Type B pancreatic cell (in vitro differentiated cells): ENCODE measurements around the gene BACE2. TPM values are rescaled to one million over a fixed set of nuclear protein-coding genes. Genes with fewer than 3 reads are reported as not detected.
A peak's percentile ranks its signal among the peaks of the same experiment; 100 is the strongest.
"Not testable (repeated sequence)": the region's sequence is repeated elsewhere in the genome, so short reads cannot be mapped to it uniquely, and the experiment has no call there.

Experiments used
- DNase-seq: peaks from one replicate; pipeline ENCODE4 v3.0.0; 2021; ENCODE audit warnings: mixed read lengths; ENCODE audit not compliant: unreplicated experiment; ENCODE audit errors: extremely low spot score
- H3K27ac Mint-ChIP-seq: 2 replicates; pipeline ENCODE4 v1.8.0; 2021; ENCODE audit warnings: mild to moderate bottlenecking, mixed read lengths
- H3K27me3 Mint-ChIP-seq: 2 replicates; pipeline ENCODE4 v1.8.0; 2021; ENCODE audit warnings: mixed read lengths
- H3K36me3 Mint-ChIP-seq: 2 replicates; pipeline ENCODE4 v1.8.0; 2021; ENCODE audit warnings: mixed read lengths
- H3K4me1 Mint-ChIP-seq: one replicate; pipeline ENCODE4 v1.8.0; 2021; ENCODE audit warnings: mixed read lengths; ENCODE audit not compliant: unreplicated experiment
- H3K4me3 Mint-ChIP-seq: 2 replicates; pipeline ENCODE4 v1.8.0; 2021; ENCODE audit warnings: mild to moderate bottlenecking, mixed read lengths
- H3K9me3 Mint-ChIP-seq: 2 replicates; pipeline ENCODE4 v1.8.0; 2021; ENCODE audit warnings: mixed read lengths
- total RNA-seq: library from RNA; stranded (reverse); gene quantifications from 2 replicates; pipeline ENCODE4 v1.2.1, GENCODE V29; 2021; ENCODE audit warnings: low replicate concordance
- TF ChIP-seq, protein P1 (sequence below): fragments of 200-600 bp; sonication (generic); conservative IDR thresholded peaks from 2 replicates; pipeline ENCODE4 v1.5.0; 2021; ENCODE audit warnings: antibody characterized with exemption, mild to moderate bottlenecking

BACE2 gene
- total RNA-seq, 1 donor from 2014 or later = 29.8 TPM

DNA sequence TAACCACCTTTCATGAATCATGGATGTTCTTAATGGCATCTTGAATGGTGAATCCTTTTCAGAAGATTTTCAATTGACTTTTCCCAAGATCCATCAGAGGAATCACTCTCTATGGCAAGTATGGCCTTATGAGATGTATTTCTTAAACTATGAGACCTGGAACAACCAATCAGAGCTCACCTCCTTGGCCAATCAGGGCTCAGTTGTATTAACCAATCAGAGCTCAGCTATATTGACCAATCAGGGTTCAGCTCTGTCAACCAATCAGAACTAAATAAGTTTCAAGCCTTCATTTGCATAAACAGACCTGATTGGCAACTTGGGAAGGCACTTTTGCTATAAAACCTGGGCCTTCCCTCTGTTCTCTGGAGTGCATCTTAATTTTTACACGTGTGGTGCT, 135.0 kb downstream of the BACE2 start:
- Mint-ChIP-seq H3K4me3 (no peak overlapping the region), H3K4me1 (no peaks in the 10 kb centered on the region), H3K27ac (no peak overlapping the region), H3K9me3 (peaks cover 5% of the 10 kb centered on the region), H3K27me3 (peaks cover 18% of the 10 kb centered on the region), H3K36me3 (no peaks in the 10 kb centered on the region)
- TF ChIP-seq, protein P1, sequence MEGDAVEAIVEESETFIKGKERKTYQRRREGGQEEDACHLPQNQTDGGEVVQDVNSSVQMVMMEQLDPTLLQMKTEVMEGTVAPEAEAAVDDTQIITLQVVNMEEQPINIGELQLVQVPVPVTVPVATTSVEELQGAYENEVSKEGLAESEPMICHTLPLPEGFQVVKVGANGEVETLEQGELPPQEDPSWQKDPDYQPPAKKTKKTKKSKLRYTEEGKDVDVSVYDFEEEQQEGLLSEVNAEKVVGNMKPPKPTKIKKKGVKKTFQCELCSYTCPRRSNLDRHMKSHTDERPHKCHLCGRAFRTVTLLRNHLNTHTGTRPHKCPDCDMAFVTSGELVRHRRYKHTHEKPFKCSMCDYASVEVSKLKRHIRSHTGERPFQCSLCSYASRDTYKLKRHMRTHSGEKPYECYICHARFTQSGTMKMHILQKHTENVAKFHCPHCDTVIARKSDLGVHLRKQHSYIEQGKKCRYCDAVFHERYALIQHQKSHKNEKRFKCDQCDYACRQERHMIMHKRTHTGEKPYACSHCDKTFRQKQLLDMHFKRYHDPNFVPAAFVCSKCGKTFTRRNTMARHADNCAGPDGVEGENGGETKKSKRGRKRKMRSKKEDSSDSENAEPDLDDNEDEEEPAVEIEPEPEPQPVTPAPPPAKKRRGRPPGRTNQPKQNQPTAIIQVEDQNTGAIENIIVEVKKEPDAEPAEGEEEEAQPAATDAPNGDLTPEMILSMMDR = no peak
- no peak for DNase-seq

DNA sequence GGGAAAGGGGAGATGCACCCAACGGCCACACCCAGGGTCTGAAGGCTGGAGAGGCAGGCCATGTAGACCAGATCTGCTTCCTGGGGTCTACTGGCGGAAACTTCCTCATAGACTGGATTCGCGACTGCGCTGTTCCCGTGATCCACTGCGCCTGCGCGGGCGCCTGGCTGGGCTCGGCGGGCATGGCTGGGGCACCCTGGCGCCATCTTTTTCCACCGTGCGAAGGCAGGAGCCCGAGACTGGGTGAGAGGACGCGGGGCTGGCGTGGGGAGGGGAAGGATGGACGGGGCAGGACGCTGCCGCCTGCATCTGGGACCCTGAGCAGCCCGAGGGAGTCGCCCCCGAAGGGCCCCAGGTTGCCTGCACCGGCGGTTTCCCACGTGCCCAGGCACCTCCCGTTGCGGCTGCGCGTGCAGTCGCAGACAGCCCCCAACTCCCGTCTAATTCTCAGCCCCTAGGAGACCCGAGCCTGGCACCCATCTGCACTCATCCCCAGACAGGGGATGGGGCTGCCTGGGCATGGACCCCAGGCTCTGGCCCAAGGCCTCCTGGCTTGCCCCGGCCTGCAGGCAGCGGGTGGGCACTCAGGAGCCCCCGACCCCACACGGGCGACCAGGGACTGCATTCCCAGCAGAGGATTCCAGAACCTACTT, 136.2 kb downstream of the BACE2 start:
- H3K4me3 Mint-ChIP-seq = no peak overlapping the region
- no peaks in the 10 kb centered on the region for H3K4me1 Mint-ChIP-seq
- TF ChIP-seq, protein P1 = no peak
- H3K27ac Mint-ChIP-seq = no peak overlapping the region
- peaks cover 5% of the 10 kb centered on the region for H3K9me3 Mint-ChIP-seq
- peaks cover 21% of the 10 kb centered on the region for H3K27me3 Mint-ChIP-seq
- H3K36me3 Mint-ChIP-seq = no peaks in the 10 kb centered on the region
- peak; percentile 65 for DNase-seq

DNA sequence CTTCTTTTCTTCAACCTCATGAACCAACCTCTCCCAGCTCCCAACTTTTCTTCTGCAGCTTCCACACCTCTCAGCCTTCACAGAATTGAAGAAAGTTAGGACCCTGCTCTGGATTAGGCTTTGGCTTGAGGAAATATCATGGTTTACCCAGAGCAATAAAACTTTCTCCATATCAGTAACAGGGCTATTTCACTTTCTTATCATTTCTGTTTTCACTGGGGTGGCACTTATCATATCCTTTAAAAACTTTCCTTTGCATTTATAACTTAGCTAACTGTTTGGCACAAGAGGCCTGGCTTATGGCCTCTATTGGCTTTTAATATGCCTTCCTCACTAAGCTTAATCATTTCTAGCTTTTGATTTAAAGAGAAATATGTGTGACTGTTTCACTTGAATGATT, 139.3 kb downstream of the BACE2 start:
- Mint-ChIP-seq H3K4me3 (no peak overlapping the region), H3K9me3 (peaks cover 5% of the 10 kb centered on the region), H3K27ac (no peak overlapping the region), H3K4me1 (no peaks in the 10 kb centered on the region), H3K36me3 (no peaks in the 10 kb centered on the region), H3K27me3 (peaks cover 28% of the 10 kb centered on the region)
- DNase-seq = no peak
- TF ChIP-seq, protein P1 = no peak

DNA sequence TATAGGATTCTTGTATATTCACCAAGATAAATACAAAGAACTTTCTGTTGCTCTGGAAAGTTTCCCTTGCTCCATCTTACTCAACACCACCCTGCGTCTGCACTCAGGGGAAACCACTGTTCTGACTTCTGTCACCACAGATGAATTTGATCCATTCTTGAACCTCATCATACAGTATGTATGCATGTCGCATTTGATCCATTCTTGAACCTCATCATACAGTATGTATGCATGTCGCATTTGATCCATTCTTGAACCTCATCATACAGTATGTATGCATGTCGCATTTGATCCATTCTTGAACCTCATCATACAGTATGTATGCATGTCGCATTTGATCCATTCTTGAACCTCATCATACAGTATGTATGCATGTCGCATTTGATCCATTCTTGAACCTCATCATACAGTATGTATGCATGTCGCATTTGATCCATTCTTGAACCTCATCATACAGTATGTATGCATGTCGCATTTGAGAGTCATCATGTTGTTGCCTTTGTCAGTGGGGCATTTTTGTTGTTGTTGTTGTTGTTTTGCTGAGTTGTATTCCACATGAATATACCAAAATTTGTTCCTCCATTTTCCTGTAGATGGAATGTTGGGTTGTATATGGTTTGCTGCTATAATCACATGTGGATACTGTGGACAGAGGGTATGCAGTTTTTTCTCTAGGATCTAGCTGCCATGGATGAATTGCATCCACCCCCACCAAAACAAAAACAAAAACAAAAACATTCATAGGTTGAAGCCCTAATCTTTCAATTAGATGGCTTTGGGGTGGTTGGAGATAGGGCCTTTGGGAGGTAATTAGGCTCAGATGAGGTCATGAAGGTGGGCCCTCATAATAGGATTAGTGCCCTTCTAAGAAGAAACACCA, 145.6 kb downstream of the BACE2 start:
- not testable (repeated sequence) for H3K4me1 Mint-ChIP-seq, DNase-seq, H3K36me3 Mint-ChIP-seq, H3K27ac Mint-ChIP-seq, H3K4me3 Mint-ChIP-seq, H3K9me3 Mint-ChIP-seq
- peaks cover 45% of the 10 kb centered on the region for H3K27me3 Mint-ChIP-seq

DNA sequence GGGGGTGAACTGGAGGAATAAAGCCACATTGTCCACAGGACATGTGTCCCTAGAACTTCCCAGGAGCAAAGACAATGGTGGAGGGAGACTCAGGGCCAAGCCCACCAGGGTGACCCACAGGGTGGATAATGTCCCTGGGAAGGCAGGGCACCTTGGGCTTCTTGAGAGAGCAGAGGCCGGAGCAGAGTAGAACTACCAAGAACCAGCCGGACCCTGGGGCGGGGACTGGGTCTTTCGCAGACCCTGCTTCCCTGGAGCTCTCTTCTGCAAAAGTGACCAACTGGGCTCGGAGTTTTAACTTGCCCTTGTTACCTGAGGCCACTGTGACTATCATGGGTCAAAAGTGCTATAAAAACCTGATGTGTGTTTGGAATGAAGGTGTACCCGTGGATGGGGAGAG, 147.8 kb downstream of the BACE2 start:
- H3K36me3 Mint-ChIP-seq = no peaks in the 10 kb centered on the region
- H3K27me3 Mint-ChIP-seq = peaks cover 36% of the 10 kb centered on the region
- peaks cover 4% of the 10 kb centered on the region for H3K4me1 Mint-ChIP-seq
- TF ChIP-seq, protein P1 = no peak
- H3K4me3 Mint-ChIP-seq = peak overlapping the region; percentile 81
- H3K27ac Mint-ChIP-seq = no peak overlapping the region
- DNase-seq = no peak
- H3K9me3 Mint-ChIP-seq = no peaks in the 10 kb centered on the region
